NCI-H146 (cell line): Measurements from ENCODE around the gene NXPH3.
A peak's percentile ranks its signal among the peaks of the same experiment; 100 is the strongest.

Source experiments
- DNase-seq: peaks from one replicate; lab custom pipeline; 2025; lab: John Stamatoyannopoulos, UW

NXPH3 gene

GRCh38 chr17:49576088-49576916 lies 631 bp downstream of the NXPH3 start:
- peak; percentile 57 for DNase-seq

- no peak for DNase-seq
Measured at GRCh38 chr17:49576917-49577649, 1.4 kb downstream of the NXPH3 start.

- no peak for DNase-seq
Measured at GRCh38 chr17:49577650-49577934, 1.9 kb downstream of the NXPH3 start.

GRCh38 chr17:49577963-49578362 lies 2.3 kb downstream of the NXPH3 start:
- DNase-seq: no peak

- no peak for DNase-seq
Measured at GRCh38 chr17:49578414-49578813, 2.7 kb downstream of the NXPH3 start.

- DNase-seq: no peak
Measured at GRCh38 chr17:49578952-49579500, 3.4 kb downstream of the NXPH3 start.

GRCh38 chr17:49579522-49579921 lies 3.9 kb downstream of the NXPH3 start:
- DNase-seq: no peak

- no peak for DNase-seq
Measured at GRCh38 chr17:49580055-49580721, 4.5 kb downstream of the NXPH3 start.

GRCh38 chr17:49580981-49581647 lies 5.4 kb downstream of the NXPH3 start:
- DNase-seq: no peak

- DNase-seq: no peak
Measured at GRCh38 chr17:49581648-49581998, 6.0 kb downstream of the NXPH3 start.

GRCh38 chr17:49582055-49582722 lies 6.5 kb downstream of the NXPH3 start:
- DNase-seq: no peak

GRCh38 chr17:49582789-49583188 lies 7.1 kb downstream of the NXPH3 start:
- no peak for DNase-seq

GRCh38 chr17:49583226-49583625 lies 7.6 kb downstream of the NXPH3 start:
- DNase-seq: no peak

GRCh38 chr17:49583889-49584288 lies 8.2 kb downstream of the NXPH3 start:
- no peak for DNase-seq

GRCh38 chr17:49585422-49586027 lies 9.9 kb downstream of the NXPH3 start:
- DNase-seq: no peak

- DNase-seq: no peak
Measured at GRCh38 chr17:49587366-49588073, 11.8 kb downstream of the NXPH3 start.

- DNase-seq: no peak
Measured at GRCh38 chr17:49588312-49588711, 12.6 kb downstream of the NXPH3 start.

- DNase-seq: no peak
Measured at GRCh38 chr17:49588726-49589576, 13.3 kb downstream of the NXPH3 start.

GRCh38 chr17:49589577-49589927 lies 13.9 kb downstream of the NXPH3 start:
- no peak for DNase-seq

- no peak for DNase-seq
Measured at GRCh38 chr17:49590874-49591273, 15.2 kb downstream of the NXPH3 start.
